OCI-LY1 (cell line): Measurements from ENCODE around the gene ADCY7.

Experiments used
- H2AFZ ChIP-seq: fragments of 200-600 bp; sonication (generic), shearing (Covaris generic); 2 replicates; pipeline ENCODE4 v1.6.0; 2014; ENCODE audit warnings: antibody characterized with exemption, mild to moderate bottlenecking, low read length
- H3F3A ChIP-seq: fragments of 200-600 bp; sonication (generic), shearing (Covaris generic); 2 replicates; pipeline ENCODE4 v1.6.0; 2014; ENCODE audit warnings: mild to moderate bottlenecking, antibody characterized with exemption, low read length, moderate library complexity; ENCODE audit not compliant: insufficient read depth
- H3K27ac ChIP-seq: fragments of 200-600 bp; sonication (generic); 2 replicates; pipeline ENCODE4 v1.5.1; 2014; ENCODE audit warnings: low read length, mixed run types, mild to moderate bottlenecking, low read depth; ENCODE audit not compliant: poor library complexity, severe bottlenecking
- H3K27me3 ChIP-seq: fragments of 200-600 bp; sonication (generic); 2 replicates; pipeline ENCODE4 v1.6.0; 2014; ENCODE audit warnings: antibody characterized with exemption, mild to moderate bottlenecking, low read length, moderate library complexity; ENCODE audit not compliant: insufficient read depth
- H3K36me3 ChIP-seq: fragments of 200-600 bp; sonication (generic); 2 replicates; pipeline ENCODE4 v1.6.1; 2014; ENCODE audit warnings: mild to moderate bottlenecking, antibody characterized with exemption, low read length, moderate library complexity, mixed read lengths; ENCODE audit not compliant: insufficient read depth
- H3K4me1 ChIP-seq: fragments of 200-600 bp; sonication (generic); 2 replicates; pipeline ENCODE4 v1.5.1; 2014; ENCODE audit warnings: mild to moderate bottlenecking, low read length, moderate library complexity; ENCODE audit not compliant: insufficient read depth, severe bottlenecking
- H3K4me2 ChIP-seq: fragments of 200-600 bp; sonication (generic), shearing (Covaris generic); 2 replicates; pipeline ENCODE4 v1.6.1; 2014; ENCODE audit warnings: low read length
- H3K4me3 ChIP-seq: fragments of 200-600 bp; sonication (generic); 2 replicates; pipeline ENCODE4 v1.5.1; 2014; ENCODE audit warnings: low read length, low read depth, mild to moderate bottlenecking, mixed read lengths; ENCODE audit not compliant: poor library complexity, severe bottlenecking
- H3K79me2 ChIP-seq: fragments of 200-600 bp; shearing (Covaris generic); 2 replicates; pipeline ENCODE4 v1.6.1; 2016; ENCODE audit warnings: mixed run types, low read length, mixed read lengths; ENCODE audit not compliant: insufficient read depth
- H3K9ac ChIP-seq: fragments of 200-600 bp; sonication (generic), shearing (Covaris generic); 2 replicates; pipeline ENCODE4 v1.6.1; 2014; ENCODE audit warnings: mild to moderate bottlenecking, low read length, mixed read lengths
- H3K9me2 ChIP-seq: fragments of 200-600 bp; sonication (generic), shearing (Covaris generic); 2 replicates; pipeline ENCODE4 v1.6.1; 2014; ENCODE audit warnings: low read depth, mild to moderate bottlenecking, low read length, mixed read lengths
- H3K9me3 ChIP-seq: fragments of 200-600 bp; shearing (Covaris generic); 2 replicates; pipeline ENCODE4 v1.6.1; 2014; ENCODE audit warnings: low read length, mixed read lengths
- H4K20me1 ChIP-seq: fragments of 200-600 bp; sonication (generic), shearing (Covaris generic); 2 replicates; pipeline ENCODE4 v1.6.0; 2016; ENCODE audit warnings: mild to moderate bottlenecking, low read length; ENCODE audit not compliant: insufficient read depth
- EZH2 ChIP-seq: fragments of 200-600 bp; sonication (generic), shearing (Covaris generic); IDR thresholded peaks from 2 replicates; pipeline ENCODE4 v1.8.0; 2017; ENCODE audit warnings: borderline replicate concordance, mixed run types, mild to moderate bottlenecking, antibody characterized with exemption, low read length, moderate library complexity, mixed read lengths
- TF ChIP-seq, protein P1 (sequence below): fragments of 200-600 bp; sonication (generic), shearing (Covaris generic); IDR thresholded peaks from 2 replicates; pipeline ENCODE4 v1.5.1; 2017; ENCODE audit warnings: mild to moderate bottlenecking, antibody characterized with exemption, low read length, moderate library complexity, mixed read lengths

The ADCY7 gene

DNA sequence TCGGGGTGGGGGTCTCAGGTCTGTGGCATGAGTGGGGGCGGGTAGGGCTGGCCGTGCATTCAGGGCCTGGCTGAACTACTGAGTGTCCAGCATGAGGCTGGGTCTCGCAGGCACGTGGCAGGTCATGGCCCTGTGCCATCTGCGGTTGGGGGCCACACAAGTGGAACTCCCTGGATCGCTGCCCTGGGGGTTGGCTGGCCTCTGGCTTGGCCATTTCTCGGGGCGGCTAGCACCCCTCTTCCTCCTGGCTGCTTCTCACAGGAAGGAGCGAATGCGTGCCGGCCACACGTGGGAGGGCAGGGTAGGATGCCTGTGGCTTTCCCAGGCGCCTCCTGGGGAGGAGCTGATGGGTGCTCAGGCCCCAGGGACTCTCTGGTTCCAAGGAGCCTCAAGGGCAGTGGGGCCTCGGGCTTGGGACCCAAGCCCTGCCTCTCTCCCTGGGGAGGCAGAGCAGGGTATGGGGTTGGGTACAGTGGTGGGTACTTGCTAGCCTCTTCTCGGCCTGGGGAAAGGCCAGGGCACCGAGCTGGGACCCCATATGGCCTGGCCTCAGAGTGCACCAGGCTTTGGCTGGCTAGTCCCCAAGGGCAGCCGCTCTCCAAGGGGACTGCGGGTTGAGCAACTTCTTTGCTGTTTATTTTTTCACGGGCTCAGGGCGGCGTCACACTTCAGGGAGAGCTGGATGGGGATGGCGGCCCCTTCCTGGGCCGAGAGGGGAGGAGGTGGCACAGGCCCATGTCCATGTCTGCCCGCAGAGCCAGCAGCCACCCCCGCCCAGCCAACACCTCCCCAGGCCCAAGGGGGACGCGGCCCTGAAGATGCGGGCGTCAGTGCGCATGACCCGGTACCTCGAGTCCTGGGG is 37.5 kb downstream of the ADCY7 start:
- Histone ChIP-seq H3F3A (no peaks in the 10 kb centered on the region), H3K79me2 (no peaks in the 10 kb centered on the region), H4K20me1 (no peaks in the 10 kb centered on the region), H3K9me3 (no peaks in the 10 kb centered on the region), H3K4me2 (no peak overlapping the region), H3K27ac (no peak overlapping the region), H3K27me3 (no peaks in the 10 kb centered on the region), H3K4me1 (no peaks in the 10 kb centered on the region), H3K9ac (no peak overlapping the region), H3K9me2 (no peaks in the 10 kb centered on the region), H3K4me3 (no peak overlapping the region), H2AFZ (no peak overlapping the region), H3K36me3 (peaks cover 9% of the 10 kb centered on the region; the same call in 1 of the 2 replicates)
- TF ChIP-seq EZH2, result no peak
- TF ChIP-seq, protein P1, sequence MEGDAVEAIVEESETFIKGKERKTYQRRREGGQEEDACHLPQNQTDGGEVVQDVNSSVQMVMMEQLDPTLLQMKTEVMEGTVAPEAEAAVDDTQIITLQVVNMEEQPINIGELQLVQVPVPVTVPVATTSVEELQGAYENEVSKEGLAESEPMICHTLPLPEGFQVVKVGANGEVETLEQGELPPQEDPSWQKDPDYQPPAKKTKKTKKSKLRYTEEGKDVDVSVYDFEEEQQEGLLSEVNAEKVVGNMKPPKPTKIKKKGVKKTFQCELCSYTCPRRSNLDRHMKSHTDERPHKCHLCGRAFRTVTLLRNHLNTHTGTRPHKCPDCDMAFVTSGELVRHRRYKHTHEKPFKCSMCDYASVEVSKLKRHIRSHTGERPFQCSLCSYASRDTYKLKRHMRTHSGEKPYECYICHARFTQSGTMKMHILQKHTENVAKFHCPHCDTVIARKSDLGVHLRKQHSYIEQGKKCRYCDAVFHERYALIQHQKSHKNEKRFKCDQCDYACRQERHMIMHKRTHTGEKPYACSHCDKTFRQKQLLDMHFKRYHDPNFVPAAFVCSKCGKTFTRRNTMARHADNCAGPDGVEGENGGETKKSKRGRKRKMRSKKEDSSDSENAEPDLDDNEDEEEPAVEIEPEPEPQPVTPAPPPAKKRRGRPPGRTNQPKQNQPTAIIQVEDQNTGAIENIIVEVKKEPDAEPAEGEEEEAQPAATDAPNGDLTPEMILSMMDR, result no peak

DNA sequence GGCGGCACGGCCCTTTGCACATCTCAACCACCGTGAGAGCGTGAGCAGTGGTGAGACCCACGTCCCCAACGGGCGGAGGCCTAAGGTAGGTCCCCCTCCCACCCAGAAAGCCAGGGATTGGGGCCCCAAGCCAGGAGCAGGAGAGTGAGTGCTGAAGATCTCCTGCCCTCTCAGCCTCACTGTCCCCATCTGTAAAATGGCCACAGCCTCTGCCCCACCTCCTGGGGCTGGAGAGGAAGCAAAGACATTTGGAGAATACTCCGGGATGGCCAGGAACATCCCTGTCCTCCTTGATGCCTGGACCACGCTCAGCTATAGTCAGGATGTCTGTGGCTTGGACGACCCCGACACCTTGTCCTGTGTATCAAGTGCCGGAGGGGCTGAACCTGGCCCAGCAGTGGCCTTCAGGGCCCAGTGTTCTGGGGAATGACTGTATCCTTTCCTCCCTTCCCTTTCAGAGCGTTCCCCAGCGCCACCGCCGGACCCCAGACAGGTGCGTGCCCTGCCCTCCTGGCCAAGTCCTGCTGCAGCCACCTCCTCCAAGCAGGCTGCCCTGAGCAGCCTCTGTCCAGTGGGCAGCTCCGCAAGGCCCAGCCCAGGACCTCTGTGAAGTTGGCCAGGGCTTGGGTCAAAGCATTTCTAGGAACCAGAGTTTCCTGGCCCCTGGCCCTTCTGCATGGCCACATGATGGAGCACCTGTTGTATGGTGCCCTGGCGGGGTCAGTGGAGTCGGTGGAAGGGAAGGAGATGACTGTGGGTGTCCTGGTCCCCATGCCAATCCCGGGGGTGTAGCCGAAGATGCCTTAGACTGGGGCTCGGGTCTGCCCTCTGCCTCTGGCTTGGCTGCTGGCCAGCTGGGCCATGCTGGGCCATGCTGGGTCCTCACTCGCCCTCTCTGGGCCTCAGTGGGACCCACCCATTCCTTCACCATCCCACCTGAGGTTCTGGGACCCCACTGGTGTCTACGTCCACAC is 38.4 kb downstream of the ADCY7 start:
- Histone ChIP-seq H3K36me3 (peaks cover 9% of the 10 kb centered on the region; the same call in 1 of the 2 replicates), H2AFZ (no peak overlapping the region), H3K4me1 (no peaks in the 10 kb centered on the region), H4K20me1 (no peaks in the 10 kb centered on the region), H3K27ac (no peak overlapping the region), H3K4me2 (no peak overlapping the region), H3K79me2 (no peaks in the 10 kb centered on the region), H3F3A (no peaks in the 10 kb centered on the region), H3K4me3 (no peak overlapping the region), H3K9me3 (no peaks in the 10 kb centered on the region), H3K9me2 (no peaks in the 10 kb centered on the region), H3K9ac (no peak overlapping the region), H3K27me3 (no peaks in the 10 kb centered on the region)
- TF ChIP-seq EZH2, result no peak
- TF ChIP-seq, protein P1, result no peak

DNA sequence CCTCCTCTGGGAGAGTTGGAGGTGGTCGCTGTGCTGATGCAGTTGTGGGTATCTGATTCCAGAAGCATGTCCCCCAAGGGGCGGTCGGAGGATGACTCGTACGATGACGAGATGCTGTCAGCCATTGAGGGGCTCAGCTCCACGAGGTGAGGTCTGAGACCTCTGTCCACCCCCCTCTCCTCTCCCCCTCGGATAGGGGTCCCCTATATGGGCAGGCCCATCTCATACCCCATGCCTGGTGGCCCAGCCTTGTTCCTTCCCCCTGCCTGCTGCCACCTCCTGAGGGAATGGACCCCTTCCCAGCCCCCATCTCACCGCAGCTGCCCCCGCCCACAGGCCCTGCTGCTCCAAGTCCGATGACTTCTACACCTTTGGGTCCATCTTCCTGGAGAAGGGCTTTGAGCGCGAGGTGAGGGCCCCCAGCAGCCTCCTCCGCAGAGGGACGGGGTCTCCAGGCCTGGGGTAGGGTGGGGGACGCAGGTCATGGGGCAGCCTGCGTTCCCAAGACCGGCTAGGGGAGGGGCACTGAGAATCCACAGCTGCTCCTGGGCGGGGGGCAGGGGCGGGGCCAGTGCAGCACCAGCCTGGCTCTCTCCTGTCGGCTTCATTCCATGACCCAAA is 39.2 kb downstream of the ADCY7 start:
- no peaks in the 10 kb centered on the region for H4K20me1 ChIP-seq
- H2AFZ ChIP-seq, result no peak overlapping the region
- H3K4me2 ChIP-seq, result no peak overlapping the region
- H3K79me2 ChIP-seq, result no peaks in the 10 kb centered on the region
- H3K27me3 ChIP-seq, result no peaks in the 10 kb centered on the region
- TF ChIP-seq, protein P1, result no peak
- no peak for TF ChIP-seq EZH2
- peaks cover 9% of the 10 kb centered on the region; the same call in 1 of the 2 replicates for H3K36me3 ChIP-seq
- no peaks in the 10 kb centered on the region for H3K9me2 ChIP-seq
- H3K27ac ChIP-seq, result no peak overlapping the region
- no peaks in the 10 kb centered on the region for H3K4me1 ChIP-seq
- no peak overlapping the region for H3K9ac ChIP-seq
- H3F3A ChIP-seq, result no peaks in the 10 kb centered on the region
- H3K9me3 ChIP-seq, result no peaks in the 10 kb centered on the region
- H3K4me3 ChIP-seq, result no peak overlapping the region
